Progenitor cell of endocrine pancreas (in vitro differentiated cells): Measurements from ENCODE around the gene DNAJB6. TPM values are rescaled to one million over a fixed set of nuclear protein-coding genes. Genes with fewer than 3 reads are reported as not detected.

Experiments
- DNase-seq: peaks from one replicate; pipeline ENCODE4 v3.0.0; 2021; ENCODE audit warnings: low spot score; ENCODE audit not compliant: unreplicated experiment
- H3K27ac Mint-ChIP-seq: 2 replicates; pipeline ENCODE4 v1.8.0; 2021; ENCODE audit warnings: mild to moderate bottlenecking, moderate library complexity, mixed read lengths
- H3K27me3 Mint-ChIP-seq: 2 replicates; pipeline ENCODE4 v1.8.0; 2021; ENCODE audit warnings: mixed read lengths
- H3K36me3 Mint-ChIP-seq: 2 replicates; pipeline ENCODE4 v1.8.0; 2022; ENCODE audit warnings: mixed read lengths; ENCODE audit not compliant: insufficient read depth
- H3K4me1 Mint-ChIP-seq: 2 replicates; pipeline ENCODE4 v1.8.0; 2021; ENCODE audit warnings: low read depth, mixed read lengths
- H3K4me3 Mint-ChIP-seq: 2 replicates; pipeline ENCODE4 v1.8.0; 2021; ENCODE audit warnings: low read depth, mild to moderate bottlenecking, moderate library complexity, mixed read lengths
- H3K9me3 Mint-ChIP-seq: 2 replicates; pipeline ENCODE4 v1.8.0; 2021; ENCODE audit warnings: low read depth, mixed read lengths
- total RNA-seq: library from RNA; stranded (reverse); gene quantifications from 2 replicates; pipeline ENCODE4 v1.2.1, GENCODE V29; 2021
- TF ChIP-seq, protein P1 (sequence below): fragments of 200-600 bp; sonication (generic); IDR thresholded peaks from one replicate; pipeline ENCODE4 v1.5.0; 2021; ENCODE audit warnings: antibody characterized with exemption, mild to moderate bottlenecking; ENCODE audit not compliant: unreplicated experiment

The DNAJB6 gene
- total RNA-seq, 1 donor from 2014 or later = 119 TPM

DNA sequence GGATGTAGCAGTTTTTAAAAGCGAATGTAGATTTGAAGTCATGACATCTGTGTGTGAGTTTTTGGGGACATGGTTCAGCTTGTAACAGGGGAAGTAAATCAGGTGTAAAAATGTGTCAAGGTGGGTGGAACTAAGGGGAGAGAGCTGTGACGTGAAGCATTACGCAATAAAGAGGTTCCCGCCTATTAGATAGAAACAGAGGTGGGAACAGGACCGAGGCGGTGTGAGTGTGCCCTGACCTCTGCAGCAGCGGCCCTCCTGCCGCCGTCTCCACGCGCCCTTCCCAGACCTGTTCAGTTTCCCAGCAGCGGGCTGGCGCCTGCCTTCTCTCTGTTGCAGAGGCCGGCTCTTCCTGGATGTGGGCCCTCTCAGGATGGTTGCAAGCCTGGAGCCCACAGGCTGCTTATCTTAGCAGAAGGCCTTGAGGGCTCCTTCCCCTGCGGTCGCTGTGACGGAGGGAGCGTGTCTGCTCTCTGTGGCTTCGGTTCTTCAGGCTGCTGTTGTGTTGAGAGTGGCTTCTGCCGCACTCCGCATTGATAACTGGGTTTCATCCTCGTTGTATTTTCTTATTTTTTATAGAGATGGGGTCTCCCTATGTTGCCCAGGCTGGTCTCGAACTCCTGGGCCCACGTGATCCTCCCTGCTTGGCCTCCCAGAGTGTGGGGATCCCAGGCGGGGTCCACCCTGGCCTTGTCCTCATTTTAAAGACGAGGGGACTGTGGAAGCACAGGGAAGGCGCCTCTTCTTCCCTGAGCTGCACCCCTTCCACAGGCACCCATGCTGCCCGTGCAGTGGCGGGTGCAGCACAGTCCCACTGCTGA, 65.0 kb downstream of the DNAJB6 start:
- no peaks in the 10 kb centered on the region for H3K27me3 Mint-ChIP-seq
- H3K27ac Mint-ChIP-seq = no peak overlapping the region
- no peaks in the 10 kb centered on the region for H3K9me3 Mint-ChIP-seq
- TF ChIP-seq, protein P1, sequence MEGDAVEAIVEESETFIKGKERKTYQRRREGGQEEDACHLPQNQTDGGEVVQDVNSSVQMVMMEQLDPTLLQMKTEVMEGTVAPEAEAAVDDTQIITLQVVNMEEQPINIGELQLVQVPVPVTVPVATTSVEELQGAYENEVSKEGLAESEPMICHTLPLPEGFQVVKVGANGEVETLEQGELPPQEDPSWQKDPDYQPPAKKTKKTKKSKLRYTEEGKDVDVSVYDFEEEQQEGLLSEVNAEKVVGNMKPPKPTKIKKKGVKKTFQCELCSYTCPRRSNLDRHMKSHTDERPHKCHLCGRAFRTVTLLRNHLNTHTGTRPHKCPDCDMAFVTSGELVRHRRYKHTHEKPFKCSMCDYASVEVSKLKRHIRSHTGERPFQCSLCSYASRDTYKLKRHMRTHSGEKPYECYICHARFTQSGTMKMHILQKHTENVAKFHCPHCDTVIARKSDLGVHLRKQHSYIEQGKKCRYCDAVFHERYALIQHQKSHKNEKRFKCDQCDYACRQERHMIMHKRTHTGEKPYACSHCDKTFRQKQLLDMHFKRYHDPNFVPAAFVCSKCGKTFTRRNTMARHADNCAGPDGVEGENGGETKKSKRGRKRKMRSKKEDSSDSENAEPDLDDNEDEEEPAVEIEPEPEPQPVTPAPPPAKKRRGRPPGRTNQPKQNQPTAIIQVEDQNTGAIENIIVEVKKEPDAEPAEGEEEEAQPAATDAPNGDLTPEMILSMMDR = no peak
- peaks cover 27% of the 10 kb centered on the region for H3K36me3 Mint-ChIP-seq
- H3K4me3 Mint-ChIP-seq = no peak overlapping the region
- no peak for DNase-seq
- peaks cover 21% of the 10 kb centered on the region for H3K4me1 Mint-ChIP-seq

DNA sequence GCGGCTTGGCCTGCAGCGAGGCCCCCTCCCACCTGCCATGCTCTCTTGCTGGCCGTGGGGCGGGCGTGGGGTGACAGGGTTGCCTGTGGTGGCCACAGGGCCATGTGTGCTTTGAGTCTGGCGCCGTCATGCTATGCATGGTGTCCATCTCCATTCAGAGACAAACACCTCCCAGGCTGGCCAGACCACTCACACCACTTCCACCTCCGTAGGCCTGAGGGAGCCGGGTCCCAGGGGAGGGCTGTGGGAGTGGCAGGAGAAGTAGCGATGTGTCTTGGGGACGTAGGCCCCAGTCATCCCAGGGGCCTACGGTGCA, 65.5 kb downstream of the DNAJB6 start:
- H3K36me3 Mint-ChIP-seq = peaks cover 27% of the 10 kb centered on the region
- DNase-seq = no peak

GRCh38 chr7:157402911-157403534, 66.2 kb downstream of the DNAJB6 start:
- Mint-ChIP-seq H3K27ac (peak overlapping the region; percentile 68), H3K4me3 (no peak overlapping the region), H3K4me1 (peaks cover 15% of the 10 kb centered on the region), H3K9me3 (no peaks in the 10 kb centered on the region), H3K27me3 (no peaks in the 10 kb centered on the region), H3K36me3 (peaks cover 25% of the 10 kb centered on the region)
- TF ChIP-seq, protein P1 = no peak
- no peak for DNase-seq

More for the DNA sequence above, 65.5 kb downstream of the DNAJB6 start:
- no peak overlapping the region for H3K4me3 Mint-ChIP-seq
- peaks cover 21% of the 10 kb centered on the region for H3K4me1 Mint-ChIP-seq
- no peaks in the 10 kb centered on the region for H3K9me3 Mint-ChIP-seq
- H3K27me3 Mint-ChIP-seq = no peaks in the 10 kb centered on the region
- TF ChIP-seq, protein P1 = no peak
- H3K27ac Mint-ChIP-seq = no peak overlapping the region

- H3K27ac Mint-ChIP-seq = peak overlapping the region; percentile 56
Measured at GRCh38 chr7:157403646-157404401, 67.0 kb downstream of the DNAJB6 start.

More at GRCh38 chr7:157403646-157404401, 67.0 kb downstream of the DNAJB6 start:
- Mint-ChIP-seq H3K27me3 (no peaks in the 10 kb centered on the region), H3K4me3 (no peak overlapping the region), H3K36me3 (peaks cover 24% of the 10 kb centered on the region), H3K4me1 (peaks cover 9% of the 10 kb centered on the region), H3K9me3 (no peaks in the 10 kb centered on the region)
- TF ChIP-seq, protein P1 = no peak
- DNase-seq = no peak
